IgD-negative memory B cell (primary cell): ENCODE measurements around the gene CACNA1D. TPM values are rescaled to one million over a fixed set of nuclear protein-coding genes. Genes with fewer than 3 reads are reported as not detected.

Source experiments
- H3K27ac Mint-ChIP-seq, 3 donors: one replicate each; pipeline ENCODE4 v1.8.0; 2020 to 2022; ENCODE audit warnings: mild to moderate bottlenecking in 3 of 3, mixed read lengths in 3 of 3, moderate library complexity in 1 of 3
- H3K27me3 Mint-ChIP-seq: one replicate; pipeline ENCODE4 v1.8.0; 2021; ENCODE audit warnings: mixed read lengths
- H3K36me3 Mint-ChIP-seq: one replicate; pipeline ENCODE4 v1.8.0; 2020; ENCODE audit warnings: mild to moderate bottlenecking, mixed read lengths
- H3K4me1 Mint-ChIP-seq, 3 donors: one replicate each; pipeline ENCODE4 v1.8.0; 2020 to 2022; ENCODE audit warnings: mixed read lengths in 3 of 3, mild to moderate bottlenecking in 1 of 3
- H3K4me3 Mint-ChIP-seq, 4 donors: one replicate each; pipeline ENCODE4 v1.8.0; 2020 to 2022; ENCODE audit warnings: mild to moderate bottlenecking in 4 of 4, mixed read lengths in 4 of 4, moderate library complexity in 3 of 4
- H3K9me3 Mint-ChIP-seq, 3 donors: one replicate each; pipeline ENCODE4 v1.8.0; 2020 to 2021; ENCODE audit warnings: mixed read lengths in 3 of 3, mild to moderate bottlenecking in 1 of 3
- polyA plus RNA-seq: library from polyadenylated mRNA; unstranded; fragments of 300-500 nt; fragmentation: Illumina TruSeq; gene quantifications from one replicate; pipeline ENCODE4 v1.2.3, GENCODE V29; 2021

The CACNA1D gene
- polyA plus RNA-seq, 1 donor from 2014 or later = not detected

- Mint-ChIP-seq H3K4me1 (peaks cover 10 to 18% (median 15%) of the 10 kb centered on the region in 3 donors), H3K9me3 (peaks cover 0 to 2% (median 0%) of the 10 kb centered on the region in 3 donors), H3K4me3 (peak overlapping the region in 3 of 4 donors; percentile 69 to 75 (median 75)), H3K36me3 (no peaks in the 10 kb centered on the region), H3K27me3 (peaks cover 22% of the 10 kb centered on the region), H3K27ac (no peak overlapping the region)
These were observed 349.1 kb downstream of the CACNA1D start for GRCh38 chr3:53843195-53844177.

GRCh38 chr3:53844262-53845102 lies 350.1 kb downstream of the CACNA1D start:
- H3K4me1 Mint-ChIP-seq = peaks cover 10 to 18% (median 15%) of the 10 kb centered on the region in 3 donors
- H3K4me3 Mint-ChIP-seq = peak overlapping the region in 3 of 4 donors; percentile 45 to 75 (median 69)
- H3K36me3 Mint-ChIP-seq = no peaks in the 10 kb centered on the region
- H3K9me3 Mint-ChIP-seq = peaks cover 0 to 2% (median 0%) of the 10 kb centered on the region in 3 donors
- no peak overlapping the region for H3K27ac Mint-ChIP-seq
- H3K27me3 Mint-ChIP-seq = peaks cover 25% of the 10 kb centered on the region

- Mint-ChIP-seq H3K9me3 (peaks cover 0 to 2% (median 0%) of the 10 kb centered on the region in 3 donors), H3K4me1 (peaks cover 10 to 18% (median 15%) of the 10 kb centered on the region in 3 donors), H3K27me3 (peaks cover 25% of the 10 kb centered on the region), H3K36me3 (no peaks in the 10 kb centered on the region), H3K4me3 (peak overlapping the region; percentile 75 to 90 (median 80)), H3K27ac (peak overlapping the region in 1 of 3 donors; percentile 95)
These were observed 350.9 kb downstream of the CACNA1D start for GRCh38 chr3:53845103-53845880.

- peak overlapping the region; percentile 75 to 90 (median 80) for H3K4me3 Mint-ChIP-seq
- no peaks in the 10 kb centered on the region for H3K36me3 Mint-ChIP-seq
- peaks cover 0 to 2% (median 0%) of the 10 kb centered on the region in 3 donors for H3K9me3 Mint-ChIP-seq
- H3K27me3 Mint-ChIP-seq = peaks cover 25% of the 10 kb centered on the region
- no peak overlapping the region for H3K27ac Mint-ChIP-seq
- H3K4me1 Mint-ChIP-seq = peaks cover 10 to 18% (median 15%) of the 10 kb centered on the region in 3 donors
These were observed 351.4 kb downstream of the CACNA1D start for GRCh38 chr3:53845881-53846133.

GRCh38 chr3:53846134-53846850 lies 351.9 kb downstream of the CACNA1D start, which contains the start of the genes CHDH and IL17RB:
Gene CHDH (minus strand): TSS chr3:53846419. CDS start chr3:53824008, 22,411 bp downstream.
Gene IL17RB (plus strand): TSS chr3:53846568. CDS start chr3:53846589, 21 bp downstream.
- Mint-ChIP-seq H3K4me1 (peaks cover 10 to 18% (median 15%) of the 10 kb centered on the region in 3 donors), H3K27me3 (peaks cover 25% of the 10 kb centered on the region), H3K36me3 (no peaks in the 10 kb centered on the region), H3K27ac (peak within 1 kb of the TSS in 1 of 3 donors; percentile 95), H3K9me3 (peaks cover 0 to 2% (median 0%) of the 10 kb centered on the region in 3 donors), H3K4me3 (peak within 1 kb of the TSS; percentile 75 to 90 (median 80))

- Mint-ChIP-seq H3K4me3 (peak overlapping the region; percentile 64 to 76 (median 68)), H3K4me1 (peaks cover 10 to 18% (median 15%) of the 10 kb centered on the region in 3 donors), H3K36me3 (no peaks in the 10 kb centered on the region), H3K9me3 (peaks cover 0 to 2% (median 0%) of the 10 kb centered on the region in 3 donors), H3K27me3 (peaks cover 25% of the 10 kb centered on the region), H3K27ac (no peak overlapping the region)
These were observed 352.4 kb downstream of the CACNA1D start for GRCh38 chr3:53846851-53847155.

GRCh38 chr3:53849916-53850315 lies 355.5 kb downstream of the CACNA1D start:
- no peaks in the 10 kb centered on the region for H3K36me3 Mint-ChIP-seq
- H3K27me3 Mint-ChIP-seq = peaks cover 16% of the 10 kb centered on the region
- no peaks in the 10 kb centered on the region for H3K9me3 Mint-ChIP-seq
- H3K27ac Mint-ChIP-seq = no peak overlapping the region
- H3K4me3 Mint-ChIP-seq = no peak overlapping the region
- H3K4me1 Mint-ChIP-seq = peaks cover 0 to 6% (median 3%) of the 10 kb centered on the region in 3 donors

- peaks cover 0 to 2% (median 0%) of the 10 kb centered on the region in 3 donors for H3K4me1 Mint-ChIP-seq
- H3K36me3 Mint-ChIP-seq = no peaks in the 10 kb centered on the region
- no peak overlapping the region for H3K4me3 Mint-ChIP-seq
- H3K27me3 Mint-ChIP-seq = peaks cover 11% of the 10 kb centered on the region
- no peak overlapping the region for H3K27ac Mint-ChIP-seq
- no peaks in the 10 kb centered on the region for H3K9me3 Mint-ChIP-seq
These were observed 356.5 kb downstream of the CACNA1D start for GRCh38 chr3:53850895-53851294.

GRCh38 chr3:53856964-53857363 lies 362.6 kb downstream of the CACNA1D start:
- Mint-ChIP-seq H3K4me3 (peak overlapping the region in 1 of 4 donors; percentile 75), H3K36me3 (peaks cover 6% of the 10 kb centered on the region), H3K9me3 (no peaks in the 10 kb centered on the region), H3K27me3 (no peaks in the 10 kb centered on the region), H3K27ac (no peak overlapping the region), H3K4me1 (peaks cover 4 to 13% (median 9%) of the 10 kb centered on the region in 3 donors)

- no peaks in the 10 kb centered on the region for H3K9me3 Mint-ChIP-seq
- H3K4me3 Mint-ChIP-seq = peak overlapping the region in 1 of 4 donors; percentile 54
- no peaks in the 10 kb centered on the region for H3K27me3 Mint-ChIP-seq
- H3K4me1 Mint-ChIP-seq = peaks cover 14 to 16% (median 15%) of the 10 kb centered on the region in 3 donors
- peaks cover 9% of the 10 kb centered on the region for H3K36me3 Mint-ChIP-seq
- peak overlapping the region in 1 of 3 donors; percentile 25 for H3K27ac Mint-ChIP-seq
These were observed 363.8 kb downstream of the CACNA1D start for GRCh38 chr3:53858096-53858741.

- no peaks in the 10 kb centered on the region for H3K9me3 Mint-ChIP-seq
- H3K4me1 Mint-ChIP-seq = peaks cover 17 to 22% (median 18%) of the 10 kb centered on the region in 3 donors
- H3K36me3 Mint-ChIP-seq = peaks cover 9% of the 10 kb centered on the region
- H3K27ac Mint-ChIP-seq = no peak overlapping the region
- H3K27me3 Mint-ChIP-seq = no peaks in the 10 kb centered on the region
- H3K4me3 Mint-ChIP-seq = no peak overlapping the region
These were observed 364.8 kb downstream of the CACNA1D start for GRCh38 chr3:53859178-53859577.

- Mint-ChIP-seq H3K36me3 (peaks cover 15% of the 10 kb centered on the region), H3K9me3 (no peaks in the 10 kb centered on the region), H3K4me1 (peaks cover 18 to 30% (median 20%) of the 10 kb centered on the region in 3 donors), H3K27ac (no peak overlapping the region), H3K27me3 (no peaks in the 10 kb centered on the region), H3K4me3 (no peak overlapping the region)
These were observed 365.8 kb downstream of the CACNA1D start for GRCh38 chr3:53860196-53860595.

- Mint-ChIP-seq H3K27ac (peak overlapping the region in 1 of 3 donors; percentile 0), H3K27me3 (no peaks in the 10 kb centered on the region), H3K4me3 (peak overlapping the region in 1 of 4 donors; percentile 48), H3K4me1 (peaks cover 13 to 24% (median 17%) of the 10 kb centered on the region in 3 donors), H3K9me3 (no peaks in the 10 kb centered on the region), H3K36me3 (peaks cover 18% of the 10 kb centered on the region)
These were observed 367.8 kb downstream of the CACNA1D start for GRCh38 chr3:53862241-53862640.
